Right lobe of liver (tissue), 6 donors: ENCODE measurements around the gene DYRK2. TPM values are rescaled to one million over a fixed set of nuclear protein-coding genes. Genes with fewer than 3 reads are reported as not detected.

Experiments
- ATAC-seq, 4 donors: fragments of 200-7000 bp; cut with Tn5 transposase; one replicate each; pipeline ENCODE4 v1.9.1; 2020; ENCODE audit warnings: mild to moderate bottlenecking in 4 of 4, moderate library complexity in 4 of 4
- DNase-seq, 3 donors: peaks; one replicate each; pipeline ENCODE4 v3.0.0-alpha.2; 2020
- H3K27ac ChIP-seq, 3 donors: fragments of 200-600 bp; one replicate each; pipeline ENCODE4 v1.8.0; 2022
- H3K27me3 ChIP-seq, 2 donors: fragments of 200-600 bp; one replicate each; pipeline ENCODE4 v1.8.0; 2022
- H3K36me3 ChIP-seq, 4 donors: fragments of 200-600 bp; sonication (generic) in 1 of 4; one replicate each; pipeline versions ENCODE4 v1.5.1 to v1.8.0; 2017 to 2022; ENCODE audit warnings: control low read depth in 1 of 4
- H3K4me1 ChIP-seq, 4 donors: fragments of 200-600 bp; sonication (generic) in 1 of 4; one replicate each; pipeline versions ENCODE4 v1.5.1 to v1.8.0; 2017 to 2022; ENCODE audit warnings: control low read depth in 1 of 4
- H3K4me3 ChIP-seq, 3 donors: fragments of 200-600 bp; one replicate each; pipeline ENCODE4 v1.8.0; 2022
- H3K9me3 ChIP-seq, 4 donors: fragments of 200-600 bp; sonication (generic) in 1 of 4; one replicate each; pipeline versions ENCODE4 v1.5.1 to v1.8.0; 2017 to 2022; ENCODE audit warnings: control low read depth in 1 of 4
- POLR2A ChIP-seq: fragments of 450-650 bp; IDR thresholded peaks from one replicate; pipeline ENCODE4 v1.6.1; 2017; ENCODE audit warnings: antibody characterized with exemption, mild to moderate bottlenecking
- WGBS: methylation state at CpG from one replicate; pipeline ENCODE4 v1.1.6; 2018; ENCODE audit warnings: low coverage, low lambda C conversion rate; ENCODE audit not compliant: insufficient coverage; ENCODE audit errors: missing lambda C conversion rate; 5-methylcytosine and 5-hydroxymethylcytosine counted together
- intact Hi-C, 2 donors: fragments of 100-400 bp; cut with DNase I; formaldehyde crosslinking; loops; one replicate each; pipeline versions ENCODE4 v1.11.2 to v1.14.1; 2022
- total RNA-seq, 6 experiments: library from RNA; depleted of rRNA in 2 of 6; stranded (reverse); fragments of >200 nt in 2 of 6; fragmentation: NEBNext Ultra II Directional in 3 of 6; extraction: Animal tissue kit (Norgen Biotek cat#: 25700) in 3 of 6; gene quantifications; one replicate each; pipeline versions ENCODE4 v1.1.0 to v1.2.4, GENCODE V29; 2016 to 2023
- TF ChIP-seq, protein P1 (sequence below), 4 donors: fragments of 200-600 bp in 3 of 4; fragments of 450-650 bp in 1 of 4; IDR thresholded peaks; one replicate each; pipeline versions ENCODE4 v1.5.1 to v1.8.0; 2016 to 2022; ENCODE audit warnings: antibody characterized with exemption in 4 of 4, mild to moderate bottlenecking in 2 of 4
- donor health status: DM: no; HTN: yes; CAD: no.
- donor health status: DM: no; HTN: no; CAD: no.
- donor health status: DM: no; HTN: no; CAD: no.
- donor health status: DM: no; HTN: yes; CAD: no.
- donor health status: DM: no; HTN: yes; CAD: no.

The DYRK2 gene
- total RNA-seq, 6 experiments from 2014 or later, result 6.5 to 12.5 (median 6.9) TPM

- H3K27ac ChIP-seq, result no peak overlapping the region
- WGBS, result 76% methylated on average over 3 of the region's 3 CpGs
- H3K27me3 ChIP-seq, result no peaks in the 10 kb centered on the region
- H3K9me3 ChIP-seq, result no peaks in the 10 kb centered on the region
- TF ChIP-seq POLR2A, result no peak
- TF ChIP-seq, protein P1, sequence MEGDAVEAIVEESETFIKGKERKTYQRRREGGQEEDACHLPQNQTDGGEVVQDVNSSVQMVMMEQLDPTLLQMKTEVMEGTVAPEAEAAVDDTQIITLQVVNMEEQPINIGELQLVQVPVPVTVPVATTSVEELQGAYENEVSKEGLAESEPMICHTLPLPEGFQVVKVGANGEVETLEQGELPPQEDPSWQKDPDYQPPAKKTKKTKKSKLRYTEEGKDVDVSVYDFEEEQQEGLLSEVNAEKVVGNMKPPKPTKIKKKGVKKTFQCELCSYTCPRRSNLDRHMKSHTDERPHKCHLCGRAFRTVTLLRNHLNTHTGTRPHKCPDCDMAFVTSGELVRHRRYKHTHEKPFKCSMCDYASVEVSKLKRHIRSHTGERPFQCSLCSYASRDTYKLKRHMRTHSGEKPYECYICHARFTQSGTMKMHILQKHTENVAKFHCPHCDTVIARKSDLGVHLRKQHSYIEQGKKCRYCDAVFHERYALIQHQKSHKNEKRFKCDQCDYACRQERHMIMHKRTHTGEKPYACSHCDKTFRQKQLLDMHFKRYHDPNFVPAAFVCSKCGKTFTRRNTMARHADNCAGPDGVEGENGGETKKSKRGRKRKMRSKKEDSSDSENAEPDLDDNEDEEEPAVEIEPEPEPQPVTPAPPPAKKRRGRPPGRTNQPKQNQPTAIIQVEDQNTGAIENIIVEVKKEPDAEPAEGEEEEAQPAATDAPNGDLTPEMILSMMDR (IDR thresholded peaks at IDR 0.05), result no peak
- H3K4me1 ChIP-seq, result no peaks in the 10 kb centered on the region
- no peak overlapping the region for H3K4me3 ChIP-seq
- ATAC-seq, result no peak
- intact Hi-C loops, result no loop called here
- DNase-seq, result no peak
- no peaks in the 10 kb centered on the region for H3K36me3 ChIP-seq
These were observed 25.3 kb upstream of the DYRK2 start for GRCh38 chr12:67623259-67623658.

- Histone ChIP-seq H3K27ac (no peak overlapping the region), H3K4me1 (no peaks in the 10 kb centered on the region), H3K36me3 (no peaks in the 10 kb centered on the region), H3K4me3 (no peak overlapping the region), H3K27me3 (no peaks in the 10 kb centered on the region), H3K9me3 (no peaks in the 10 kb centered on the region)
- TF ChIP-seq, protein P1 (IDR thresholded peaks at IDR 0.05), result no peak
- no peak for TF ChIP-seq POLR2A
- DNase-seq (no peak), ATAC-seq (no peak)
- 87% methylated on average over 3 of the region's 6 CpGs for WGBS
- intact Hi-C loops, result no loop called here
These were observed 24.2 kb upstream of the DYRK2 start for GRCh38 chr12:67624355-67624754.

- intact Hi-C loops, result no loop called here
- H3K27ac ChIP-seq, result no peak overlapping the region
- no peaks in the 10 kb centered on the region for H3K9me3 ChIP-seq
- ATAC-seq (no peak), DNase-seq (no peak)
- TF ChIP-seq, protein P1 (IDR thresholded peaks at IDR 0.05), result no peak
- TF ChIP-seq POLR2A, result no peak
- no peak overlapping the region for H3K4me3 ChIP-seq
- 67% methylated on average over 1 of the region's 1 CpG for WGBS
- H3K36me3 ChIP-seq, result no peaks in the 10 kb centered on the region
- no peaks in the 10 kb centered on the region for H3K27me3 ChIP-seq
- H3K4me1 ChIP-seq, result no peaks in the 10 kb centered on the region
These were observed 23.5 kb upstream of the DYRK2 start for GRCh38 chr12:67625004-67625403.

DNA sequence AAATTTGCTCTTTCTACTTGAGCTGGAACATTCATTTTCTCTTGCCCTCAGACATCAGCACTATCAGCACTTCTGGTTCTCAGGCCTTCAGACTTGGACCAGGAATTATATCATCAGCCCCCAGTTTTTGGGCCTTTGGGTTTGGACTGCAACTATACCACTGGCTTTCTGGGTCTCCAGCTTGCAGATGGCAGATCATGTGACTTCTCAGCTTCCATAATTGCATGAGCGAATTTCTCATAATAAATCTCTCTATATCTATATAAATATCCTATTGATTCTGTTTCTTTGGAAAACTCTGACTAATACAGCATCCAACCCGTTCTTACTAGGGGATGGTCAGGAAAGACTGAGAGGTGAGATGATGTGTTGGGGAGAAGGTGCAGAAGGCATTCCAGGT lies 22.4 kb upstream of the DYRK2 start:
- Histone ChIP-seq H3K4me1 (no peaks in the 10 kb centered on the region), H3K9me3 (no peaks in the 10 kb centered on the region), H3K4me3 (no peak overlapping the region), H3K27ac (no peak overlapping the region), H3K27me3 (no peaks in the 10 kb centered on the region), H3K36me3 (no peaks in the 10 kb centered on the region)
- no peak for DNase-seq
- intact Hi-C loops, result no loop called here
- 60% methylated on average over 2 of the region's 2 CpGs for WGBS
- no peak for TF ChIP-seq POLR2A
- TF ChIP-seq, protein P1 (IDR thresholded peaks at IDR 0.05), result no peak
- ATAC-seq, result no peak
